Karpas-422 (cell line): Measurements from ENCODE around the gene OGFOD1. TPM values are rescaled to one million over a fixed set of nuclear protein-coding genes. Genes with fewer than 3 reads are reported as not detected.
A peak's percentile ranks its signal among the peaks of the same experiment; 100 is the strongest.

Source experiments
- DNase-seq: peaks from one replicate; pipeline ENCODE4 v3.0.0-alpha.2; 2015
- H2AFZ ChIP-seq: fragments of 200-600 bp; sonication (generic); 2 replicates; pipeline ENCODE4 v1.6.1; 2014; ENCODE audit warnings: antibody characterized with exemption, low read length, mixed read lengths
- H3K27ac ChIP-seq: fragments of 200-600 bp; sonication (generic); 2 replicates; pipeline ENCODE4 v1.5.1; 2014; ENCODE audit warnings: mild to moderate bottlenecking, low read length, moderate library complexity
- H3K27me3 ChIP-seq: fragments of 200-600 bp; sonication (generic); 2 replicates; pipeline ENCODE4 v1.6.1; 2014; ENCODE audit warnings: low read length, mixed read lengths
- H3K36me3 ChIP-seq: fragments of 200-600 bp; sonication (generic); 2 replicates; pipeline ENCODE4 v1.6.1; 2014; ENCODE audit warnings: low read length, mixed read lengths; ENCODE audit not compliant: insufficient read depth
- H3K4me1 ChIP-seq: fragments of 200-600 bp; sonication (generic); 2 replicates; pipeline ENCODE4 v1.6.1; 2014; ENCODE audit warnings: mild to moderate bottlenecking, low read length, mixed read lengths
- H3K4me2 ChIP-seq: fragments of 200-600 bp; sonication (generic); 2 replicates; pipeline ENCODE4 v1.6.1; 2014; ENCODE audit warnings: low read length, low read depth, mild to moderate bottlenecking; ENCODE audit not compliant: poor library complexity, severe bottlenecking
- H3K4me3 ChIP-seq: fragments of 200-600 bp; sonication (generic); 2 replicates; pipeline ENCODE4 v1.5.1; 2014; ENCODE audit warnings: mild to moderate bottlenecking, antibody characterized with exemption, low read length, mixed read lengths
- H3K79me2 ChIP-seq: fragments of 200-600 bp; sonication (generic); 2 replicates; pipeline ENCODE4 v1.6.1; 2014; ENCODE audit warnings: mild to moderate bottlenecking, low read length, mixed read lengths
- H3K9ac ChIP-seq: fragments of 200-600 bp; sonication (generic); 2 replicates; pipeline ENCODE4 v1.6.0; 2014; ENCODE audit warnings: low read length
- H3K9me2 ChIP-seq: fragments of 200-600 bp; sonication (generic), shearing (Covaris generic); replicated peaks from 2 replicates; pipeline ENCODE4 v1.6.0; 2014; ENCODE audit warnings: mild to moderate bottlenecking, low read length, moderate library complexity; ENCODE audit not compliant: insufficient read depth
- H3K9me3 ChIP-seq: fragments of 300-700, 200-600 bp; sonication (generic); 2 replicates; pipeline ENCODE4 v1.6.1; 2014; ENCODE audit warnings: low read length, mixed read lengths
- H4K20me1 ChIP-seq: fragments of 200-600 bp; sonication (generic); 2 replicates; pipeline ENCODE4 v1.6.1; 2014; ENCODE audit warnings: mild to moderate bottlenecking, antibody characterized with exemption, low read length, low read depth; ENCODE audit not compliant: insufficient read depth
- total RNA-seq: library from RNA; depleted of rRNA; stranded (reverse); fragments of >200 nt; shearing (Covaris generic); gene quantifications from 2 replicates; pipeline ENCODE4 v1.2.3, GENCODE V29; 2014; ENCODE audit warnings: low replicate concordance

OGFOD1 gene
- total RNA-seq, 1 experiment from 2014 or later: 51.9 TPM

DNA sequence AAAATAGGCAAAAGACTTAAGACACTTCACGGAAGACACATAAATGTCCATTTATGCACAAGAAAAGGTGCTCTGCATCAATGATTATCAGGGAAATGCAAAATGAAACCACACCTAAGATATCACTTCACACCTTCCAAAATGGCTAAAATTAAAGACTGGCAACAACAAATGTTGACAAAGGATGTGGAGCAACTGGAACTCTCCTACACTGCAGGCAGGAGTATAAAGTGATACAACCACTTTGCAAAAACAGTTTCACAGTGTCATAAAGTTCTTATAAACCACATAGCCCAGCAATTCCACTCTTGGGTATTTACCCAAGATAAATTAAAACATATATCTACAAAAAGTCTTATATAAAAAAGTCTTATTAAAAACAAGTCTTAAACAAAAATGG lies 60.7 kb downstream of the OGFOD1 start:
- H3K27me3 ChIP-seq: no peaks in the 10 kb centered on the region
- H3K79me2 ChIP-seq: peaks cover 30% of the 10 kb centered on the region
- peaks cover 15% of the 10 kb centered on the region; the same call in 1 of the 2 replicates for H3K36me3 ChIP-seq
- no peak overlapping the region for H3K4me3 ChIP-seq
- H3K4me2 ChIP-seq: no peak overlapping the region
- H3K9me2 ChIP-seq: no peaks in the 10 kb centered on the region
- H3K4me1 ChIP-seq: peaks cover 22% of the 10 kb centered on the region
- no peaks in the 10 kb centered on the region for H3K9me3 ChIP-seq
- no peak overlapping the region for H2AFZ ChIP-seq
- H4K20me1 ChIP-seq: no peaks in the 10 kb centered on the region
- no peak overlapping the region for H3K27ac ChIP-seq
- DNase-seq: no peak
- no peak overlapping the region for H3K9ac ChIP-seq

DNA sequence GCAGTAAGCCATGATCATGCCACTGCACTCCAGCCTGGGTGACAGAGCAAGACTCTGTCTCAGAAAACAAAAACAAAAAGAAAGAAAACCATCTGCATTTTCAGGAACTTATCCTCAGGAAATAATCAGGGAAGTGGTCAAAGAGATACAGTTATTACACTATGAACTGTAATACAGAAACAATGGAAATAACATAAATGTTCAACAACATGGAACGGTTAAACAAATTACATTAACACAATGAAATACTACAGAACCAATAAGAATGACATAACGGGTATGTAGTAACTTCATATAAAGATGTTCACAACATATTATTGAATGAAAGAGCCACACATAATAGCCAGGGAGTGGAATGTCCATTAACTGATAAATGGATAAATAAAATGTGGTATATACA lies 61.7 kb downstream of the OGFOD1 start:
- Histone ChIP-seq H4K20me1 (no peaks in the 10 kb centered on the region), H3K4me2 (no peak overlapping the region), H3K79me2 (peaks cover 36% of the 10 kb centered on the region), H3K36me3 (peaks cover 12% of the 10 kb centered on the region; the same call in 1 of the 2 replicates), H3K9ac (no peak overlapping the region), H3K27me3 (no peaks in the 10 kb centered on the region), H3K4me3 (no peak overlapping the region), H3K9me2 (no peaks in the 10 kb centered on the region), H3K9me3 (no peaks in the 10 kb centered on the region), H3K27ac (no peak overlapping the region), H2AFZ (no peak overlapping the region), H3K4me1 (peaks cover 22% of the 10 kb centered on the region)
- no peak for DNase-seq

DNA sequence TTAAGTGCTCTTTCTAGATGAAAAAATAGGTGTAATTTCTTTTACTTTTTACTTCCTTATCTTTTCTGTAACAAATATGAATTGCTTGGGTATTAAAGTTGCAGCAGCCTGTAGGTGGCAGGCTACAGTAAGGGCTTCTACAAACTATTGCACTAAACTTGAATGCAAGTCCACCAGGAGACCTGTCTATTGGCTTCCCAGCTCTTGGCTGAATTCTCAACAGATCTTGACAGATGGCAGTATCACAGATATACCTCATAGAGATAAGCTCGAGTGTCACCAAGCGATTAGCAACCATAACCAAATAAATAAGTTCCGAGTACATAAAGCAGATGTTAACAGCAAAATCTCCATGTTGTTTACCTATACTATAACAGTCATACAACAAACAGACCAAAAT lies 62.6 kb downstream of the OGFOD1 start:
- DNase-seq: peak; percentile 83
- Histone ChIP-seq H3K9ac (no peak overlapping the region), H3K9me2 (no peaks in the 10 kb centered on the region)

DNA sequence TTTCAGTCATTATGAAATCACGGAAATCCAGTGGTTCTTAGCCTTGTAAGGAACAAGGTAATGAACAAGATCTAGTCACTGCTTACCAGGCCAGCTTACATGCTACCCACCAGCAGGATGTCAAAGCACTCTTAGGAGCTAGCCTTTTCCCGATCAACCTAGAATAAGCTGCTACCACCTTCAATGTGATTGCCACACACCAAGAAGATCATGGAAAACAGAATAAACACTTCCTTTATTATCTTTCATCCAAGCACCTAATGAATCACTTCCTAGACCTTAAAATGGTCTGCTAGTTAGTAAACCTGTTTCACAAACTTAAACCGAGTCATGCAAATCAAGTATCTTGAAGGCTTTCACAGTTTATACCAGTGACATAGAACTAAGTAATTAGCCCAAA lies 63.5 kb downstream of the OGFOD1 start:
- Histone ChIP-seq H3K4me3 (no peak overlapping the region), H3K4me2 (no peak overlapping the region)
- no peak for DNase-seq

More for the DNA sequence above, 62.6 kb downstream of the OGFOD1 start:
- H3K36me3 ChIP-seq: peaks cover 12% of the 10 kb centered on the region; the same call in 1 of the 2 replicates
- H3K9me3 ChIP-seq: no peaks in the 10 kb centered on the region
- H3K4me1 ChIP-seq: peaks cover 29% of the 10 kb centered on the region
- no peak overlapping the region; the same call in 1 of the 2 replicates for H2AFZ ChIP-seq
- H4K20me1 ChIP-seq: no peaks in the 10 kb centered on the region; the same call in 1 of the 2 replicates
- H3K4me2 ChIP-seq: peak overlapping the region; percentile 6
- no peak overlapping the region for H3K4me3 ChIP-seq
- no peak overlapping the region; the same call in 1 of the 2 replicates for H3K27ac ChIP-seq
- peaks cover 43% of the 10 kb centered on the region for H3K79me2 ChIP-seq
- no peaks in the 10 kb centered on the region for H3K27me3 ChIP-seq

DNA sequence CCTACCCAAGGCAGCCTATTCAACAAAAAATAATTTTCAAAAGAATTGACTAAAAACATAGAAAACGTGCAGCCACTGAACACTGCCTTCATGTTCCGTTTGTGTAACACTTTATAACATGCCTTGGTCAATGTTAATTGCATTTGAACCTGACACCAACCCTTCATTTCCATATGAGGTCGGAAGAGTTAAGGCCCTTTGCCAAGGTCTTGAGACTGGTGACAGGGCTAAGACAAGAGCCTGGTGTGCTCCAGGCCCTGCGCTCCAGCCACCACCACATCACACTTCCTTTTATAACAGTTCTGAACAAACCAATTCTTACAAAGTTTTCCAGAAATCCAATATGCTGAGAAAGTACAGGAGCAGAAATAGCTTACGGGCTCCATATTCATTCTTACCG lies 64.3 kb downstream of the OGFOD1 start:
- DNase-seq: peak; percentile 54
- peaks cover 40% of the 10 kb centered on the region for H3K4me1 ChIP-seq
- no peak overlapping the region for H3K9ac ChIP-seq
- no peak overlapping the region for H3K4me2 ChIP-seq
- H3K36me3 ChIP-seq: peaks cover 12% of the 10 kb centered on the region; the same call in 1 of the 2 replicates
- no peaks in the 10 kb centered on the region; the same call in 1 of the 2 replicates for H4K20me1 ChIP-seq
- H3K79me2 ChIP-seq: peaks cover 49% of the 10 kb centered on the region
- H2AFZ ChIP-seq: no peak overlapping the region
- H3K27ac ChIP-seq: no peak overlapping the region
- H3K4me3 ChIP-seq: no peak overlapping the region
- H3K27me3 ChIP-seq: no peaks in the 10 kb centered on the region
- H3K9me3 ChIP-seq: no peaks in the 10 kb centered on the region
- no peaks in the 10 kb centered on the region for H3K9me2 ChIP-seq

More for the DNA sequence above, 63.5 kb downstream of the OGFOD1 start:
- Histone ChIP-seq H4K20me1 (no peaks in the 10 kb centered on the region; the same call in 1 of the 2 replicates), H3K9me2 (no peaks in the 10 kb centered on the region), H3K79me2 (peaks cover 49% of the 10 kb centered on the region), H3K9ac (no peak overlapping the region), H3K36me3 (peaks cover 12% of the 10 kb centered on the region; the same call in 1 of the 2 replicates), H3K4me1 (peaks cover 33% of the 10 kb centered on the region), H3K9me3 (no peaks in the 10 kb centered on the region), H3K27me3 (no peaks in the 10 kb centered on the region), H2AFZ (no peak overlapping the region), H3K27ac (no peak overlapping the region)

DNA sequence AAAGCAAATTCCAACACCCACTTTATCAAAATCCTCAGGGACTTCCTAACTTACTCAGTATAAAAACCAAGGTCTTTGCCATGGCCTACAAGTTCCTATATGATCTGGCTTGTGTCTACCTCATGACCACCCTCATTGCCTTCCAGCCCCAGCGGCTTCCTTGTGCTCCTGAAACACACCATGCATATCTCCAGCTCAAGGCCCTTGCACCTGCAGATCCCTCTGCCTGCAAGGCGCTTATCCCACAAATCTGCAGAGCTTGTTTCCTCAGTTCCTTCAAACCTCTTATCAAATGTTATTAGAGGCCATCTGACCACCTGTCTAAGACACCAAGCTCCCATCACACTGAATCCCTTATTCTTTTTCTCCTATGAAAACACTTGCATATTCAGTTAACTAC lies 65.9 kb downstream of the OGFOD1 start:
- no peak overlapping the region for H3K27ac ChIP-seq
- peaks cover 41% of the 10 kb centered on the region for H3K4me1 ChIP-seq
- H3K79me2 ChIP-seq: peaks cover 49% of the 10 kb centered on the region
- no peaks in the 10 kb centered on the region for H3K9me2 ChIP-seq
- H2AFZ ChIP-seq: no peak overlapping the region
- H3K9me3 ChIP-seq: no peaks in the 10 kb centered on the region
- no peak overlapping the region for H3K4me3 ChIP-seq
- no peaks in the 10 kb centered on the region for H3K27me3 ChIP-seq
- H3K36me3 ChIP-seq: peaks cover 6% of the 10 kb centered on the region; the same call in 1 of the 2 replicates
- H4K20me1 ChIP-seq: no peaks in the 10 kb centered on the region; the same call in 1 of the 2 replicates
- no peak overlapping the region for H3K4me2 ChIP-seq
- DNase-seq: no peak
- no peak overlapping the region for H3K9ac ChIP-seq

DNA sequence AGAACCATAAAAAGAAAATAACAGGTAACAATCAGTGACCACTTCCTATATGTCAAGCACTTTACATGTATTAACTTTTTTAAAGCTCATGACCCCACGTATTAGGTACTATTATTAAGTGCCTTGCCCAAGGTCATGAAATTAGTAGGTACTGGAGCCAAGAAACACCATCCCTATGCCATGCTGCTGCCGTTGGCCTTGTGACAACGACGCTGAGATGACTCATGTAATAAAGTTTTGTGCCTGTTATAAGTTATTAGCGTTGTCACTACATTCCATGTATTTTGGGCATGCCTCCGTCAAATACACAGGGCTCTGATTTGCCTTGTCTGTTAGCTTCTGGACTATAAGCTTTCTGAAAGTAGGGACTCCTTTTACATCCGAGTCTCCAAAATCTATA lies 67.1 kb downstream of the OGFOD1 start:
- no peaks in the 10 kb centered on the region for H3K9me2 ChIP-seq
- no peak overlapping the region for H2AFZ ChIP-seq
- H3K9me3 ChIP-seq: no peaks in the 10 kb centered on the region
- H3K36me3 ChIP-seq: no peaks in the 10 kb centered on the region
- H3K4me1 ChIP-seq: peaks cover 41% of the 10 kb centered on the region
- peak overlapping the region; percentile 7 for H3K4me2 ChIP-seq
- H3K9ac ChIP-seq: no peak overlapping the region
- no peak overlapping the region for H3K4me3 ChIP-seq
- peaks cover 39% of the 10 kb centered on the region for H3K79me2 ChIP-seq
- no peaks in the 10 kb centered on the region for H3K27me3 ChIP-seq
- H3K27ac ChIP-seq: no peak overlapping the region
- H4K20me1 ChIP-seq: no peaks in the 10 kb centered on the region; the same call in 1 of the 2 replicates
- no peak for DNase-seq

DNA sequence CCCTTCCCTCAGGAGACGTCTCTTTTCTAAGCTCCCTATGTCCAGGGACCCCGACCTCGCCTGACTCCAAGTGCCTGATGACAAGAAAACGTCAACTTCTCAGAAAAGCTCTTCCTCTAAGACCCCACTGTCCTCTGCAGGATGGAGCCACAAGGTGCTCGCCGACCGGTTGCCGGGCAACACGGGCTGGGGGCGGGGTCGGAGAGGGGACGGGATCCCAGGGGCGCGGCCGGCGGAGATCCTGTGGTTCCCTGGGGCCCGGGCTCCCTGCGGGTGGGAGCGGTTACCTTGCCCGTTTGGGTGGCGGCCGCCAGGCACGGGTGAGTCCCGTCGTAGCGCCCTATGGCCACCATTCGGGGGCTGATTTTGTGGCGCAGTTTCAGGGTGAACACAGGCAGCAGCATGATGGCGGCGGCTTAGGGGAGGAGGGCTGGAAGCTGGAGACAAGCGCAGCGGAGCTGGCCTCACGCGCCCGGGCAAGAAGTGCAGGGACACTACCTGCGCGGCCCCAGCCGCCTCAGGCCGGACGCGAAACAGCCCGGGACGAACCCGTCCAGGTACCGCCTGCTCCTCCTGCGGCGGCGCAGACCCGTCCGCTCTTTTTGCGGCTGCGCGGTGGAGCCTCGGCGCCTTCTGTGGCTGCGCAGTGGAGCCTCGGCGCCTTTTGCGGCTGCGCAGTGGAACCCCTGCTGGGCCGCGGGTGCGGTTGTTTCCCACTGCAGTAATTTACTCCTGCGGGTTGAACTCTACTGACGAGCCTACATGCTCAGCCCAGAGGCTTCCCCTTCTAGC lies 68.3 kb downstream of the OGFOD1 start, which contains the start of gene BBS2:
TSS of gene BBS2 (minus strand) at position 566 of the 792 bp plus-strand sequence. CDS start at position 404, 162 bp downstream.
- Histone ChIP-seq H3K79me2 (peaks cover 32% of the 10 kb centered on the region), H3K4me3 (peak within 1 kb of the TSS; percentile 96), H3K36me3 (no peaks in the 10 kb centered on the region), H3K9me3 (no peaks in the 10 kb centered on the region), H2AFZ (peak within 1 kb of the TSS; percentile 97), H3K4me2 (peak within 1 kb of the TSS; percentile 79), H3K9me2 (no peaks in the 10 kb centered on the region), H3K4me1 (peaks cover 34% of the 10 kb centered on the region), H3K27ac (peak within 1 kb of the TSS; percentile 52), H3K27me3 (no peaks in the 10 kb centered on the region), H3K9ac (peak within 1 kb of the TSS; percentile 92), H4K20me1 (no peaks in the 10 kb centered on the region; the same call in 1 of the 2 replicates)
- peak; percentile 96 for DNase-seq
